ENCODE measurements around the gene ARHGEF40. TPM values are rescaled to one million over a fixed set of nuclear protein-coding genes. Genes with fewer than 3 reads are reported as not detected.

The ARHGEF40 gene
- total RNA-seq, 4 donors from 2014 or later = 10.4 to 15.7 (median 12.9) TPM

- Histone ChIP-seq H3K4me3 (peak overlapping the region; percentile 71 to 93 (median 76)), H3K27me3 (no peaks in the 10 kb centered on the region), H3K9me3 (no peaks in the 10 kb centered on the region), H3K36me3 (no peaks in the 10 kb centered on the region), H3K27ac (peak overlapping the region; percentile 90 to 96 (median 94)), H3K4me1 (peaks cover 22 to 32% of the 10 kb centered on the region in 2 donors)
- DNase-seq = no peak
- no peak for ATAC-seq
- in situ Hi-C loops (cut with MboI; ENCODE audit: low sequenced_read_pairs in 4 of 4) (loop anchor here in 2 of 4 donors (10.0 kb wide), 1 partner anchor 84 kb away; no protein-coding TSS in a partner anchor), intact Hi-C loops (cut with DNase I; ENCODE audit: low total_unique reads) (loop anchor here (5.0 kb wide), 2 partner anchors 42 to 417 kb away; partner anchors contain the start of genes RNASE4 and RNASE8)
- no peak for TF ChIP-seq POLR2A (IDR thresholded peaks at IDR 0.05)
- TF ChIP-seq, protein P1, sequence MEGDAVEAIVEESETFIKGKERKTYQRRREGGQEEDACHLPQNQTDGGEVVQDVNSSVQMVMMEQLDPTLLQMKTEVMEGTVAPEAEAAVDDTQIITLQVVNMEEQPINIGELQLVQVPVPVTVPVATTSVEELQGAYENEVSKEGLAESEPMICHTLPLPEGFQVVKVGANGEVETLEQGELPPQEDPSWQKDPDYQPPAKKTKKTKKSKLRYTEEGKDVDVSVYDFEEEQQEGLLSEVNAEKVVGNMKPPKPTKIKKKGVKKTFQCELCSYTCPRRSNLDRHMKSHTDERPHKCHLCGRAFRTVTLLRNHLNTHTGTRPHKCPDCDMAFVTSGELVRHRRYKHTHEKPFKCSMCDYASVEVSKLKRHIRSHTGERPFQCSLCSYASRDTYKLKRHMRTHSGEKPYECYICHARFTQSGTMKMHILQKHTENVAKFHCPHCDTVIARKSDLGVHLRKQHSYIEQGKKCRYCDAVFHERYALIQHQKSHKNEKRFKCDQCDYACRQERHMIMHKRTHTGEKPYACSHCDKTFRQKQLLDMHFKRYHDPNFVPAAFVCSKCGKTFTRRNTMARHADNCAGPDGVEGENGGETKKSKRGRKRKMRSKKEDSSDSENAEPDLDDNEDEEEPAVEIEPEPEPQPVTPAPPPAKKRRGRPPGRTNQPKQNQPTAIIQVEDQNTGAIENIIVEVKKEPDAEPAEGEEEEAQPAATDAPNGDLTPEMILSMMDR (IDR thresholded peaks at IDR 0.05 in 4 of 5, conservative IDR thresholded peaks at IDR 0.05 in 1 of 5) = no peak
Observed at GRCh38 chr14:21098892-21099595, 28.9 kb downstream of the ARHGEF40 start.

- no peaks in the 10 kb centered on the region for H3K36me3 ChIP-seq
- TF ChIP-seq, protein P1 (IDR thresholded peaks at IDR 0.05 in 4 of 5, conservative IDR thresholded peaks at IDR 0.05 in 1 of 5) = no peak
- TF ChIP-seq POLR2A (IDR thresholded peaks at IDR 0.05) = no peak
- no peaks in the 10 kb centered on the region for H3K9me3 ChIP-seq
- ATAC-seq = no peak
- H3K4me3 ChIP-seq = peak overlapping the region in 1 of 4 donors; percentile 76
- intact Hi-C loops (cut with DNase I; ENCODE audit: low total_unique reads) = loop anchor here (5.0 kb wide), 2 partner anchors 42 to 417 kb away; partner anchors contain the start of genes RNASE4 and RNASE8
- no peaks in the 10 kb centered on the region for H3K27me3 ChIP-seq
- peak overlapping the region; percentile 90 to 96 (median 94) for H3K27ac ChIP-seq
- H3K4me1 ChIP-seq = peaks cover 23 to 33% of the 10 kb centered on the region in 2 donors
- in situ Hi-C loops (cut with MboI; ENCODE audit: low sequenced_read_pairs in 4 of 4) = loop anchor here in 2 of 4 donors (10.0 kb wide), 1 partner anchor 85 kb away; no protein-coding TSS in a partner anchor
- DNase-seq = no peak
Observed at GRCh38 chr14:21099596-21099985, 29.5 kb downstream of the ARHGEF40 start.

GRCh38 chr14:21100931-21101330 lies 30.8 kb downstream of the ARHGEF40 start, which contains the start of gene TMEM253:
TSS of gene TMEM253 (plus strand) at chr14:21101066. CDS start at chr14:21101344, 278 bp downstream.
- Histone ChIP-seq H3K36me3 (no peaks in the 10 kb centered on the region), H3K4me1 (peaks cover 35 to 46% of the 10 kb centered on the region in 2 donors), H3K27me3 (no peaks in the 10 kb centered on the region), H3K27ac (peak within 1 kb of the TSS in 2 of 4 donors; percentile 24 to 96), H3K9me3 (no peaks in the 10 kb centered on the region), H3K4me3 (no peak within 1 kb of the TSS)
- in situ Hi-C loops (cut with MboI; ENCODE audit: low sequenced_read_pairs in 4 of 4) (loop anchor here (5.0 to 25.0 kb wide), 5 partner anchors 34 to 414 kb away; partner anchors contain the start of genes ANG (in 2 of the 4) and RNASE4 (in 2 of the 4)), intact Hi-C loops (cut with DNase I; ENCODE audit: low total_unique reads) (loop anchor here (10.0 kb wide), 1 partner anchor 756 kb away; the partner anchor contains the start of gene PARP2)
- ATAC-seq (no peak), DNase-seq (no peak)
- TF ChIP-seq POLR2A (IDR thresholded peaks at IDR 0.05) = no peak
- TF ChIP-seq, protein P1 (IDR thresholded peaks at IDR 0.05 in 4 of 5, conservative IDR thresholded peaks at IDR 0.05 in 1 of 5) = no peak

GRCh38 chr14:21101802-21102413 lies 31.8 kb downstream of the ARHGEF40 start:
- no peaks in the 10 kb centered on the region for H3K27me3 ChIP-seq
- DNase-seq (no peak), ATAC-seq (no peak)
- no peak overlapping the region for H3K4me3 ChIP-seq
- no peak overlapping the region for H3K27ac ChIP-seq
- in situ Hi-C loops (cut with MboI; ENCODE audit: low sequenced_read_pairs in 4 of 4) (loop anchor here (5.0 to 25.0 kb wide), 5 partner anchors 35 to 415 kb away; partner anchors contain the start of genes ANG (in 2 of the 4) and RNASE4 (in 2 of the 4)), intact Hi-C loops (cut with DNase I; ENCODE audit: low total_unique reads) (loop anchor here (10.0 kb wide), 1 partner anchor 757 kb away; the partner anchor contains the start of gene PARP2)
- peaks cover 44 to 46% of the 10 kb centered on the region in 2 donors for H3K4me1 ChIP-seq
- no peak for TF ChIP-seq POLR2A (IDR thresholded peaks at IDR 0.05)
- TF ChIP-seq, protein P1 (IDR thresholded peaks at IDR 0.05 in 4 of 5, conservative IDR thresholded peaks at IDR 0.05 in 1 of 5) = no peak
- H3K36me3 ChIP-seq = no peaks in the 10 kb centered on the region
- H3K9me3 ChIP-seq = no peaks in the 10 kb centered on the region
